Tibial nerve (tissue), 4 donors: ENCODE results near the gene ZER1. TPM values are rescaled to one million over a fixed set of nuclear protein-coding genes. Genes with fewer than 3 reads are reported as not detected.

Source experiments
- DNase-seq, 2 donors: peaks; one replicate each; pipeline ENCODE4 v3.0.0-alpha.2; 2019; ENCODE audit warnings: low spot score in 2 of 2
- H3K27ac ChIP-seq, 4 donors: fragments of 200-600 bp; sonication (generic) in 3 of 4; one replicate each; pipeline ENCODE4 v1.5.1; 2017 to 2019; ENCODE audit warnings: mild to moderate bottlenecking in 1 of 4
- H3K27me3 ChIP-seq, 2 donors: fragments of 200-600 bp; sonication (generic) in 1 of 2; one replicate each; pipeline versions ENCODE4 v1.5.1 to v1.6.0; 2017 to 2019
- H3K36me3 ChIP-seq, 3 donors: fragments of 200-600 bp; sonication (generic); one replicate each; pipeline ENCODE4 v1.5.1; 2018 to 2019
- H3K4me1 ChIP-seq, 4 donors: fragments of 200-600 bp; sonication (generic) in 3 of 4; one replicate each; pipeline ENCODE4 v1.5.1; 2017 to 2019
- H3K4me3 ChIP-seq, 4 donors: fragments of 200-600 bp; sonication (generic) in 3 of 4; one replicate each; pipeline ENCODE4 v1.5.1; 2017 to 2019; ENCODE audit warnings: mild to moderate bottlenecking in 1 of 4, moderate library complexity in 1 of 4
- H3K9me3 ChIP-seq, 4 donors: fragments of 200-600 bp; sonication (generic) in 3 of 4; one replicate each; pipeline ENCODE4 v1.5.1; 2017 to 2019
- EP300 ChIP-seq, 2 donors: sonication (generic); formaldehyde crosslinking; IDR thresholded peaks; one replicate each; pipeline ENCODE4 v1.6.1; 2017; ENCODE audit warnings: antibody characterized with exemption in 2 of 2, mild to moderate bottlenecking in 1 of 2
- POLR2A ChIP-seq, 2 donors: fragments of 450-650 bp; IDR thresholded peaks; one replicate each; pipeline ENCODE4 v1.6.1; 2017; ENCODE audit warnings: antibody characterized with exemption in 2 of 2, mild to moderate bottlenecking in 2 of 2, moderate library complexity in 2 of 2
- WGBS, 2 donors: methylation state at CpG; one replicate each; pipeline ENCODE4 v1.1.5; 2018; 5-methylcytosine and 5-hydroxymethylcytosine counted together
- total RNA-seq, 4 donors: library from RNA; depleted of rRNA; stranded (reverse); fragments of >200 nt; gene quantifications; one replicate each; pipeline ENCODE4 v1.1.0, GENCODE V29; 2016
- TF ChIP-seq, protein P1 (sequence below), 5 experiments: fragments of 200-600 bp in 3 of 5; fragments of 450-650 bp in 2 of 5; sonication (generic) in 3 of 5; IDR thresholded peaks; one replicate each; pipeline ENCODE4 v1.5.1; 2016 to 2019; ENCODE audit warnings: antibody characterized with exemption in 5 of 5, mild to moderate bottlenecking in 3 of 5, moderate library complexity in 2 of 5

ZER1 gene
- total RNA-seq, 4 donors from 2014 or later: 45.8 to 68.6 (median 61.3) TPM

DNA sequence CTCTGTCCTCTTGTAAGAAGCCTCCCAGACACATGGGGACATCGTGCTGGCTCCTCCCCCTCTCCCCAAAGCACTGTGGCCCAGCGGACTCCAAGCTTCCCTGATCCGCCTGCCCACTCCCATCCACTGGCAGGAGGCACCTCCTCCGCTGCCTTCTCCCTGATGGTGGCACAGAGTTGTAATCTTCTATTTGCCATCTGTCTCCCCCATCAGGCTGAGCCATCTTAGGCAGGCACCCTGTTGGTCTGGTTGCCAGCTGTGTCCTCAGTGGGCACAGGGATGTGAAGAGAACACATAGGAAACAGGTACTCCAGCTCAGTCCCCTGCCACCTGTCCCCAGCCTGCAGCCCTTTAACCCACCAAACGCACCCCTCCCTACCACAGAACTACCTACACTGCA is 42.4 kb downstream of the ZER1 start:
- H3K27me3 ChIP-seq: no peaks in the 10 kb centered on the region
- DNase-seq: no peak
- TF ChIP-seq EP300 (IDR thresholded peaks at IDR 0.05): no peak
- TF ChIP-seq, protein P1, sequence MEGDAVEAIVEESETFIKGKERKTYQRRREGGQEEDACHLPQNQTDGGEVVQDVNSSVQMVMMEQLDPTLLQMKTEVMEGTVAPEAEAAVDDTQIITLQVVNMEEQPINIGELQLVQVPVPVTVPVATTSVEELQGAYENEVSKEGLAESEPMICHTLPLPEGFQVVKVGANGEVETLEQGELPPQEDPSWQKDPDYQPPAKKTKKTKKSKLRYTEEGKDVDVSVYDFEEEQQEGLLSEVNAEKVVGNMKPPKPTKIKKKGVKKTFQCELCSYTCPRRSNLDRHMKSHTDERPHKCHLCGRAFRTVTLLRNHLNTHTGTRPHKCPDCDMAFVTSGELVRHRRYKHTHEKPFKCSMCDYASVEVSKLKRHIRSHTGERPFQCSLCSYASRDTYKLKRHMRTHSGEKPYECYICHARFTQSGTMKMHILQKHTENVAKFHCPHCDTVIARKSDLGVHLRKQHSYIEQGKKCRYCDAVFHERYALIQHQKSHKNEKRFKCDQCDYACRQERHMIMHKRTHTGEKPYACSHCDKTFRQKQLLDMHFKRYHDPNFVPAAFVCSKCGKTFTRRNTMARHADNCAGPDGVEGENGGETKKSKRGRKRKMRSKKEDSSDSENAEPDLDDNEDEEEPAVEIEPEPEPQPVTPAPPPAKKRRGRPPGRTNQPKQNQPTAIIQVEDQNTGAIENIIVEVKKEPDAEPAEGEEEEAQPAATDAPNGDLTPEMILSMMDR (IDR thresholded peaks at IDR 0.05): no peak
- TF ChIP-seq POLR2A (IDR thresholded peaks at IDR 0.05): no peak
- H3K4me1 ChIP-seq: peaks cover 0 to 14% (median 8%) of the 10 kb centered on the region in 4 donors
- H3K36me3 ChIP-seq: peaks cover 0 to 41% (median 0%) of the 10 kb centered on the region in 3 donors
- no peak overlapping the region for H3K4me3 ChIP-seq
- no peak overlapping the region for H3K27ac ChIP-seq
- no peaks in the 10 kb centered on the region for H3K9me3 ChIP-seq
- WGBS, 2 donors: 69 to 70% methylated on average over 5 of the region's 5 CpGs

DNA sequence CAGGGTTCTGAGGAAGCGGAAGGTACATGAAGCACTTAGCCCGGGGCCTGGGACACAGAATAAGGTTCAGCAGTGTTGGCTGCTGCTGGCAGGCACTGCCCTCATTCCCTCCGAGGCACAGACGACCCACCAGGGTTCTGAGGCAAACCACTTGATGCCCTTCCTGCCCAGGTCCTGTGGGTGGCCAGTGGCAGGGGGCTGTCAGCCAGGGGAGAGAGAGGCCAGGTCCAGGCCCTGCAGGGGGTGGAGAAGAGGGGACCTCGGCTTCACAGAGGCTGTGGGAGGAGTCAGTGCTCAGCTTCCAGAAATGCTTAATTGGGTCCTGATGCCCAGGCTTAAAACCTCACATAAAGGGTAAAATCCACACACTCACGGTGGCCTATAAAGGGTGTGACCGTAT is 43.4 kb downstream of the ZER1 start:
- TF ChIP-seq EP300 (IDR thresholded peaks at IDR 0.05) (no peak), POLR2A (IDR thresholded peaks at IDR 0.05) (no peak)
- TF ChIP-seq, protein P1 (IDR thresholded peaks at IDR 0.05): no peak
- no peak overlapping the region for H3K27ac ChIP-seq
- H3K36me3 ChIP-seq: peaks cover 0 to 39% (median 0%) of the 10 kb centered on the region in 3 donors
- no peaks in the 10 kb centered on the region for H3K27me3 ChIP-seq
- whole genome bisulfite sequencing, 2 donors: 62 to 68% methylated on average over 7 of the region's 7 CpGs
- H3K9me3 ChIP-seq: no peaks in the 10 kb centered on the region
- peaks cover 0 to 16% (median 12%) of the 10 kb centered on the region in 4 donors for H3K4me1 ChIP-seq
- no peak overlapping the region for H3K4me3 ChIP-seq
- no peak for DNase-seq

GRCh38 chr9:128727640-128728248 is 44.0 kb downstream of the ZER1 start:
- Histone ChIP-seq H3K9me3 (no peaks in the 10 kb centered on the region), H3K27me3 (no peaks in the 10 kb centered on the region), H3K36me3 (peaks cover 0 to 33% (median 0%) of the 10 kb centered on the region in 3 donors), H3K4me1 (peaks cover 0 to 22% (median 13%) of the 10 kb centered on the region in 4 donors), H3K27ac (no peak overlapping the region), H3K4me3 (no peak overlapping the region)
- 84 to 86% methylated on average over 5 of the region's 5 CpGs for WGBS, 2 donors
- no peak for DNase-seq
- TF ChIP-seq, protein P1 (IDR thresholded peaks at IDR 0.05): no peak
- TF ChIP-seq POLR2A (IDR thresholded peaks at IDR 0.05) (no peak), EP300 (IDR thresholded peaks at IDR 0.05) (no peak)

- DNase-seq: peak; percentile 30 to 47
- Histone ChIP-seq H3K4me1 (peaks cover 0 to 27% (median 13%) of the 10 kb centered on the region in 4 donors), H3K27ac (peak overlapping the region; percentile 64 to 88 (median 86)), H3K9me3 (no peaks in the 10 kb centered on the region), H3K27me3 (no peaks in the 10 kb centered on the region), H3K36me3 (peaks cover 0 to 26% (median 0%) of the 10 kb centered on the region in 3 donors), H3K4me3 (peak overlapping the region; percentile 59 to 79 (median 64))
- 28 to 29% methylated on average over 10 of the region's 10 CpGs for WGBS, 2 donors
- TF ChIP-seq POLR2A (IDR thresholded peaks at IDR 0.05) (no peak), EP300 (IDR thresholded peaks at IDR 0.05) (no peak)
- TF ChIP-seq, protein P1 (IDR thresholded peaks at IDR 0.05): no peak
Observed at GRCh38 chr9:128724744-128725211, 46.9 kb downstream of the ZER1 start.
